ENCODE data around the gene MTO1. TPM values are rescaled to one million over a fixed set of nuclear protein-coding genes. Genes with fewer than 3 reads are reported as not detected.
"Not testable (repeated sequence)": the region's sequence is repeated elsewhere in the genome, so short reads cannot be mapped to it uniquely, and the experiment has no call there.

Gene MTO1
- total and polyA plus RNA-seq, 8 donors, result 8.8 to 14.7 (median 10.6) TPM

GRCh38 chr6:73538116-73538779 lies 76.7 kb downstream of the MTO1 start:
- FAIRE-seq, result no peak
- Histone ChIP-seq H3K4me1 (no peaks in the 10 kb centered on the region), H3K4me3 (no peak overlapping the region), H3K9me3 (no peaks in the 10 kb centered on the region), H3K27me3 (no peaks in the 10 kb centered on the region), H3K27ac (no peak overlapping the region), H3K36me3 (no peaks in the 10 kb centered on the region)
- intact Hi-C loops (cut with DNase I), result no loop called here
- 87 to 91% methylated on average over 10 of the region's 10 CpGs for WGBS, 2 donors
- no peak for ATAC-seq
- TF ChIP-seq CTCF (IDR thresholded peaks at IDR 0.05), result no peak
- no peak for DNase-seq

- DNase-seq; intact Hi-C loops (cut with DNase I); H3K4me3 ChIP-seq; H3K9me3 ChIP-seq; H3K36me3 ChIP-seq; FAIRE-seq; ATAC-seq; H3K27ac ChIP-seq; H3K4me1 ChIP-seq; H3K27me3 ChIP-seq: not testable (repeated sequence)
- 80 to 88% methylated on average over 3 of the region's 3 CpGs for WGBS, 2 donors
Measured at GRCh38 chr6:73542481-73542880, 80.9 kb downstream of the MTO1 start.

DNA sequence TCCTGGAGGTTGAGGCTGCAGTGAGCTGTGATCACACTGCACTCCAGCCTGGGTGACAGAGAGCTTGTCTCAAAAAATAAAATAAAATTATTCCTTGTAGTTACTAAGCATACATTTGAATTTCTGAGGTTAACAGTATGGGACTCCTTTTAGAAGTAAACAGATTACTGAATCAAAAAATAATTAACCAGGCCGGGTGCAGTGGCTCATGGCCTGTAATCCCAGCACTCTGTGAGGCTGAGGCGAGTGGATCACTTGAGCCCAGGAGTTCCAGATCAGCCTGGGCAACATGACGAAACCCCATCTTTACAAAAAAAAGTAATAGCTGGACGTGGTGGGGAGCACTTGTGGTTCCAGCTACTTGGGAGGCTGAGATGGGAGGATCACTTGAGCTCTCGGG lies 81.4 kb downstream of the MTO1 start:
- no peaks in the 10 kb centered on the region for H3K9me3 ChIP-seq
- 75 to 88% methylated on average over 5 of the region's 5 CpGs for WGBS, 2 donors
- intact Hi-C loops (cut with DNase I), result no loop called here
- DNase-seq, result no peak
- FAIRE-seq, result no peak
- H3K27ac ChIP-seq, result no peak overlapping the region
- H3K4me1 ChIP-seq, result no peaks in the 10 kb centered on the region
- H3K36me3 ChIP-seq, result no peaks in the 10 kb centered on the region
- TF ChIP-seq CTCF (IDR thresholded peaks at IDR 0.05), result no peak
- ATAC-seq, result no peak
- no peaks in the 10 kb centered on the region for H3K27me3 ChIP-seq
- no peak overlapping the region for H3K4me3 ChIP-seq

DNA sequence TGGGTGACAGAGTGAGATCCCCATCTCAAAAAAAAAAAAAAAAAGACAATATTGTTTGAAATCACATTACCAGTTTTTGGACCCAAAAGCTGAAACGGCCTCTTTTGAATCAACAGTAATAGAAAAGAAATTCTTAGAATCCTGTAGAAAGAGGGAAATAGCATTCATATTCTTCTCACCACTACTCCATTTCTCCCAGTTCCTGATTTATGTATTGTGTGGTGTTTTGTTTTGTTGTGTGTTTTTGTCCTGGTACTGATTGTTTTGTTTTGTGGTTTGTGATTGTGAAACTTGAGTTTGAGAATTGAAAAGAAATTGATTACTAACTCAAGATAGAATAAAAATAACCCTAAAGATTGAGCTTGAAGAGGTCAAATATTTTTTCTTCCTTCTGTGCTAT lies 85.5 kb downstream of the MTO1 start:
- Histone ChIP-seq H3K27ac (no peak overlapping the region), H3K27me3 (no peaks in the 10 kb centered on the region), H3K4me1 (no peaks in the 10 kb centered on the region), H3K4me3 (no peak overlapping the region), H3K36me3 (no peaks in the 10 kb centered on the region), H3K9me3 (no peaks in the 10 kb centered on the region)
- intact Hi-C loops (cut with DNase I), result no loop called here
- ATAC-seq (no peak), DNase-seq (no peak), FAIRE-seq (no peak)
- no peak for TF ChIP-seq CTCF (IDR thresholded peaks at IDR 0.05)
- 93 to 96% methylated on average over 1 of the region's 1 CpG for WGBS, 2 donors

GRCh38 chr6:73548458-73549446 lies 87.2 kb downstream of the MTO1 start:
- ATAC-seq (no peak), DNase-seq (no peak), FAIRE-seq (no peak)
- H3K27ac ChIP-seq, result no peak overlapping the region
- H3K27me3 ChIP-seq, result no peaks in the 10 kb centered on the region
- 83 to 86% methylated on average over 12 of the region's 12 CpGs for WGBS, 2 donors
- no peak overlapping the region for H3K4me3 ChIP-seq
- intact Hi-C loops (cut with DNase I), result no loop called here
- H3K9me3 ChIP-seq, result no peaks in the 10 kb centered on the region
- no peak for TF ChIP-seq CTCF (IDR thresholded peaks at IDR 0.05)
- no peaks in the 10 kb centered on the region for H3K36me3 ChIP-seq
- H3K4me1 ChIP-seq, result no peaks in the 10 kb centered on the region

DNA sequence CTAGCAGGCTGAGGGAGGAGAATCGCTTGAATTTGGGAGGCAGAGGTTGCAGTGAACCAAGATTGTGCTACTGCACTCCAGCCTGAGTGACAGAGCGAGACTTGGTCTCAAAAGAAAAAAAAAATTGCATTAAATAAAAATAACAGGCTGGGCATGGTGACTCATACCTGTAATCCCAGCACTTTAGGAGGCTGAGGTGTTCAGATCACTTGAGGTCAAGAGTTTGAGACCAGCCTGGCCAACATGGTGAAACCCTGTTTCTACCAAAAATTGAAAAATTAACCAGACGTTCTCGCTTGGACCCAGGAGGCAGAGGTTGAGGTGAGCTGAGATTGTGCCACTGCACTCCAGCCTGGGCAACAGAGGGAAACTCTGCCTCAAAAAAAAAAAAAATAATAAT lies 89.6 kb downstream of the MTO1 start:
- H3K27me3 ChIP-seq; intact Hi-C loops (cut with DNase I); H3K9me3 ChIP-seq; FAIRE-seq; DNase-seq; H3K4me3 ChIP-seq; H3K36me3 ChIP-seq; H3K27ac ChIP-seq; ATAC-seq; H3K4me1 ChIP-seq: not testable (repeated sequence)
- 89 to 91% methylated on average over 4 of the region's 4 CpGs for WGBS, 2 donors

- FAIRE-seq; H3K4me1 ChIP-seq; ATAC-seq; H3K27ac ChIP-seq; DNase-seq; H3K27me3 ChIP-seq; H3K9me3 ChIP-seq; intact Hi-C loops (cut with DNase I); H3K4me3 ChIP-seq; H3K36me3 ChIP-seq: not testable (repeated sequence)
- 87 to 90% methylated on average over 11 of the region's 11 CpGs for WGBS, 2 donors
Measured at GRCh38 chr6:73555380-73555949, 93.9 kb downstream of the MTO1 start.
